GM19372 (cell line): ENCODE measurements around the gene HMMR.
"Not testable (repeated sequence)": the region's sequence is repeated elsewhere in the genome, so short reads cannot be mapped to it uniquely, and the experiment has no call there.

Experiments
- ATAC-seq: cut with Tn5 transposase; IDR thresholded peaks from one replicate; pipeline ENCODE4 v1.9.1; 2021; ENCODE audit warnings: mild to moderate bottlenecking, low read depth, moderate library complexity; ENCODE audit not compliant: unreplicated experiment

The HMMR gene

DNA sequence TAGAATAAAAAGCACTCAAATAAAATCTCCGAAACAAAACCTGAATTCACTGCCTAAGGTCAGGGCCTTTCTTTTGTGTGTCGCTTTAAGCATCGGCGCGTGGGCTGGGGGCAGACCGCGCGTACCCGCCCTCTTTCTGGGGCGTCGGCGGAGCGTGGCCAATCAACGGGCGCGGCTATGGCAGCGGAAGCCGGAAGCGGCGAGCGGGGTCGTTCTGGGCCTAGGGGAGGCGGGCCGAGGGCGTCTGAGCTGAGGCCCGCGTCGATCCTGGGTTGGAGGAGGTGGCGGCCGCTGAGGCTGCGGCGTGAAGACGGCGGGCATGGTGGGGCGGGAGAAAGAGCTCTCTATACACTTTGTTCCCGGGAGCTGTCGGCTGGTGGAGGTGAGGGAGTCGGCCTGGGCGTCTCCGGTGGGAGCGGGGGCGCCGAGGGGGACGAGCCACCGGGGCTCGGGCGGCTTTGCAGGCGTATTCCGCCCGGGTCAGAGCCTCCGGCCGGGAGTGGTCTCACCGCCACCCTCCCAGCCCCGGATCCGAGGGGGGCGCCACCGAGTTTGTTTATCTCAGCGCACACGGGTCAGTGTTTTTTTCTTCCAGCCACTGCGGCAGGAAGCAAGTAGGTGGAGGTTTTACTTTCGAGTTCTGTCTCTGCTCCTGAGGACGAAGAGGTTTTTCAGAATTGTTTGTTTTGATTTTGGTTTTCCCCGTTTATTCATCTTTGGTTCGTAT is 45.1 kb downstream of the HMMR start, which contains the start of gene MAT2B:
TSS of gene MAT2B (plus strand) at position 252 of the 727 bp plus-strand sequence. CDS start at position 320, 68 bp downstream.
- ATAC-seq = peak; percentile 82

DNA sequence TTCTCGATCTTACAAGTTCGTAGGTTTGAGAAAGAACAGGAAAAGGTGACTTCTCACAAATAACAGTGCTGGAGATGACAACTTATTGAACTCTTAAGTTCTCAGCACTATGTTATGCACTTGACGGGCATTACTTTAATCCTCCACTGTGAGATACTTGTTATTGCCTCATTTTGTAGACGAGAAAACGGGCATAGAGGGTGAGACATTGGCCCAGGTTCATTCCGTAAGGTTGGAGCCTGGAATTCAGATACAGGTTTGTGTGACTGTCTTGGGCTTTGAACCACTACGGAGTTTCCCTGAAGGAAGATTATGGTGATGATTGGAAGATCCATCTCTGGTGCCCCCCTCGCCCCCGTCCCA is 45.6 kb downstream of the HMMR start:
- peak; percentile 5 for ATAC-seq

DNA sequence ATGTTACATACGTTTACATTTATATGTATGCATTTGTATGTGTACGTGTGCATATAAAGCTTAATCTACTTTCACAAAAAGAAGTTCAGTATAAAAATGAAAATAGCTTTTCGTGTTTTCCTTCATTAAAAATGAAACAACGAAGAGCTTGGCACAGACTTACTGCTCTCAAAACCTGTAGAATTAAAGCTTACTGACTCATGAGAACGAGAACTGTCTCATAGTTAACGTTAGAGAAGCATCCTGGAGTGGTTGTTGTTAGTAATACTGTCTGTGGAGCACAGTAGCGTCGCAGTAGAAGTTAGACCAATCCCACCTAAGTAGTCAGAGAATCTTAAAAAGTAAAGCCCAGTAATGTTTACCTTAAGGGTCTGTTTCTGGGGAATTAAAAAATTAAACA is 46.3 kb downstream of the HMMR start:
- no peak for ATAC-seq

DNA sequence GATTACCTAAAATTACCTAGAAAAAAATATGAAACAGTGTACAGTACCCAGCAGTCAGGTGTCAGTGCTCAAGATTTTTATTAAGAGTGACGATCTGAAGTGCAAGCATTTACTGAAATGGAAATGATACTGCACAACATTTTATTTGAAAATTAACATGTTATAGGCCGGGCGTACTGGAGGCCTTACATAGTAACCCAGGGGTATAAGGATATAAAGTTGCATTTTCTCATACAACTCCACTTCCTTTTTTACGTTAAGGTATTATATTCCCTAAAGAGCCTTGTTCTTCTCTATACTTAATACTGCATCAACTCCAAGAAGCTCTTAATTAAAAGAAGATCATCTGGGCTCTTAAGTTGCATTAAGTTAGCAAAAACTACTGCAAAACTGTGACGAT is 48.3 kb downstream of the HMMR start:
- no peak for ATAC-seq

DNA sequence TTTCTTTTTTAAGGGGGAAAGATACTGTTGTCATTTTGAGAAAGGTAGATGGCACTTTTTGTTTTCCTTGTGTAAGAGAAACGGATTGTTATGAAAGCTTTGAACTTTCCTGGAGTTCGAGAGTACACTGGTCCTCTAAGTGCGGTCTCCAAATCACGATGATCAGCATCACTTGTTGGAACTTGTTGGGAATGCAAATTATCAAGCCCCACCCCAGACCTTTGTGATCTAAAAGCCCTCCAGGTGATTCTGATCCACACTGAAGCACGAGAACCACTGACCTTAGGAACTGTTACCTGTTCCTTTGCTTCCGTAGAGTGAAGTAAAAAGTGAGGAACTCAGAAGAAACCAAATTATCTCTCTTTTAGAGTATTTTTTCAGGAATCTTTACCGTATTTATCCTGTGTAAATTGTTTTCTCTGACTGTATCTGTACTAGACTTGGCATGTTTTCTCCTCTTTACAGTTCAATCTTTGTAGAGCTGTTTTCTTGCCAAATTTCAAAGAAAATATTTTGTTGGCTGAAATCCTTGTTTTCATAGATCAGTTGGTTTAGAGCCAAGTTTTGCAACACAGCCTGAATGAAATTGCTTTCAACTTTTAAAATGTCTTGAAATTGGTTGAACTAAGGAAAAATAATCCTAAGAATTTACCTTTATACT is 49.0 kb downstream of the HMMR start:
- ATAC-seq = no peak

DNA sequence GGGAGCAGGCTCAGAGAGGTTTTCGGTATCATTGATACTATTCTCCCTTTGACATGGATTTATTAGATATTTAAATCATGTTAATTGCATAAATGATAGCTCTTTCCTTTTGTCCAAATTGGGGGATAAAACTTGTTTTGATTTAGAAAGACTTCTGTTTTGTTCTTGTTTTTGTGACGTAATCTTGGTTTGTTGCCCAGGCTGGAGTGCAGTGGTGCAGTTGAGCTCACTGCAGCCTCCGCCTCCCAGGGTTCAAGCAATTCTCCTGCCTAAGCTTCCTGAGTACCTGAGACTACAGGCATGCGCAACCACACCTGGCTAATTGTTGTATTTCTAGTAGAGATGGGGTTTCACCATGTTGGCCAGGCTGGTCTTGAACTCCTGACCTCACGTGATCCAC is 52.1 kb downstream of the HMMR start:
- no peak for ATAC-seq

DNA sequence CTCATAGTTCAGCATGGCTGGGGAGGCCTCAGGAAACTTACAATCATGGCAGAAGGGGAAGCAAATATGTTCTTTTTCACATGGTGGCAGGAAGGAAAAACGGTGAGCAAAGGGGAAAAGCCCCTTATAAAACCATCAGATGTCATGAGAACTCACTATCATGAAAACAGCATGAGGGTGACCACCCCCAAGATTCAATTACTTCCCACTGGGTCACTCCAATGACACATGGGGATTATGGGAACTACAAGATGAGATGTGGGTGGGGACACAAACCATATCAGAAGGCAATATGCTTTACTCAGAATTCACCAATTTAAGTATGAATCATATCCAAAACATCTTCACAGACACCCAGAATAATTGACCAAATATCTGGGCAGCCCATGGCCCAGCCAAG is 64.7 kb downstream of the HMMR start:
- ATAC-seq = no peak

DNA sequence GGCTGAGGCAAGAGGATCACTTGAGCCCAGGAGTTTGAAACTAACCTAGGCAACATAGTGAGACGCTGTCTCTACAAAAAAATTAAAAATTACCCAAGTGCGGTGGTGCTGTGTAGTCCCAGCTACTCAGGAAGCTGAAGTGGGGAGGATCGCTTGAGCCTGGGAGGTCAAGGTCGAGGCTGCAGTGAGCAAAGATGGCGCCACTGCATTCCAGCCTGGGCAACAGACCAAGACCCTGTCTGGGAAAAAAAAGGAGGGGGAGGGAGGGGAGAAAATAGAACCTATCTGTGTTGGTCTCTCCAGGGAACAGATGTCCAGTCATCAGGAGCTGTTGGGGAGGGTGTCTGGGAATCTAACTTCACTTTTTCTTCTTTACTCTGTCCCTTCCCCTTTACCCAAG is 69.3 kb downstream of the HMMR start:
- ATAC-seq = no peak

DNA sequence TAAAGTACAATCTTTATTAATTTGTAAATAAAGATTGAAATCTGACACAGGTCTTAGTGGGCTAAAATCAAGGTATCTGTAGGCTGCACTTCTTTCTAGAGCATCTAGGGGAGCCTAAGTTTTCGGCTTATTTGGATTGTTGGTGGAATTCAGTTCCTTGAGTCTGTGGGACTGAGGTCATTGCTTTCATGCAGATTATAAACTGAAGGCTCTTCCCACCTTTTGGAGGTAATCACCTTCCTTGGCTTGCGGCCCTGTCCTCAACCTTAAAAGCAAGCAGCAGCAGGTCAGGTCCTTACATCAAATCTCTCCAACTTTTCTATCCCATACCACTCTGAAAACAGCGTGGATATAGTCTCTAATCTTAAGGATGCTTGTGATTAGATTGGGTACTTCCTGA is 70.8 kb downstream of the HMMR start:
- ATAC-seq = no peak

DNA sequence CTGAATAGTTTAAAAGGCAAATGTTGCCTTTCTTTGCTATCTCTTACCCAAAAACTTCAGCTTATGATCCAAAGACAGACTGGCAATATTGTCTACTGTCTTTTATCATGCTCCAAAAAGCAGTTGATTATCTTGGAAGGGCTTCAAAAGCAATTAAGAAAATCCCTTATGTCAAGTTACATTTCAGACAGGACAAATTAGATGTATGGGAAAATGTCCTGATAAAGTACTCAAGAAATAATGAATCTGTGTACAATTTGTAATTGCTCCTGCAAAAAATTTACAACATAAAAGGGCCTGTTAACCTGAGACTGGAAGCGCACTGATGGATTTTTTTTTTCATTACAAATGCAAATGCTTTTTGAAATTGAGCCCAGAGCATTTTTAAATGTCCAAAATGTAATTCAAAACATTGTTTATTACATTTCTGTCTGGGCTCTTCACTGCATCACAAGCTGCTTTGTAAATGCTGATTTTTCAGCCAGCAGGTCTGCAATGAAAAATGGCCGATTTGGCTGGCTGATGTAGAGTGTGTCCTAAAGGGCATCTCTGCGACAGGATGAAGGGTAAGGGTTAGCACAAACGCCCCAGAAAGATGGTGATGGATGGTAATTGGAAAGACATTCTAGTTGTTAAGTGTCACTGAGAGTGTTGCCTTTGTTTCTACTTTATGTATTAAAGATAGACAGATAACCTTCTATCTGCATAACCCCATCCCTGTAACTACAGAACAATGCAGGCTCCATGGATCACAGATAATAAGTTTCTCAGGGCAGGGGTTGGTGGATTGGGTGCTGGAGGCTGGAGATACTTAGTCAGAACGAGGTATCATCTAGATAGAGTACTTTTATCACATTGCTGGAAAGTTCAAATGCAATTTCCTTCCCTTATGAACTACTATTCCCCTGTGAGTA is 72.0 kb downstream of the HMMR start:
- ATAC-seq = no peak

DNA sequence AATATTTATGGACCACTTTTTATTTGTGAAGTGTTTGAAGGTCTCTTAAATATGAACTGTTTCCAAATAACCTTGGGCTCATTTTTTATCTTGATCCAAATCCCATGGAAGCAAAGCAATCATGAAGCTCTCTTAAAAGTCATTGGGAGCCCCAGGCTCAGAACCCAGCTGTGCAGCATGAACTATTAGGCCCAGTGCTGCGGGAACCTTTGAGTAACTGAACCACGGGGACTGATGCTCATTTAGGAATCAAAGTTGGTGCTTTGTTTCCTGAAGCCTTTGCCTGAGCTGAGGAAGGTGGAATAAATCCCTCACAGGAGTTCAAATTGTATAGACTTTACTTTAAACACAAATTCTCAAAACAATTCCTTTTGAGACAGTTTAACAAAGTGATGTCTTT is 72.8 kb downstream of the HMMR start:
- no peak for ATAC-seq

DNA sequence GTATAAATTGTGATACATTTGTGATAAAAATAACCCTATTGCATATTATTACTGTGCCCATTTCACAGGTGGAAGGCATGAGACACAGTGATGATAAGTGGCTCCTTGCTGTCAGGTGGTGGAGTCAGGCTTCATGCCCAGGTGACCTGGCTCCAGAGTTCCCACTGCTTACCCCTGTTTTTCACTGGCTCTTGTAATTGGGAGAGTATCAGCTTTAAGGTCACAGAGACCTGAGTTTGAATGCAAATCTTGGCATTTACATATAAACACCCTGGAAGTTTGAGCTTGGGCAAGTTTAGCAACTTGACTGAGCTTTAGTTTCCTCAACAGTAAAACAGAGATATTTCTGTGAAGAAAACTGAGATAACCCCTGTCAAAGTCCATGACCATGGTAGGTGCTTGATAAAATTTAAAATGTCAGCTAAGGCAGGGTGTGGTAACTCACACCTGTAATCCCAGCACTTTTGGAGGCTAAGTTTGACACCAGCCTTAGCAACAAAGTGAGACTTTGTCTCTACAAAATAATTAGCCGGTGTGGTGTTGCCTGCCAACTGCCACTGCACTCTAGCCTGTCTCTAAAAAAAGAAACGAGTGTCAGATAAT is 74.2 kb downstream of the HMMR start:
- no peak for ATAC-seq

DNA sequence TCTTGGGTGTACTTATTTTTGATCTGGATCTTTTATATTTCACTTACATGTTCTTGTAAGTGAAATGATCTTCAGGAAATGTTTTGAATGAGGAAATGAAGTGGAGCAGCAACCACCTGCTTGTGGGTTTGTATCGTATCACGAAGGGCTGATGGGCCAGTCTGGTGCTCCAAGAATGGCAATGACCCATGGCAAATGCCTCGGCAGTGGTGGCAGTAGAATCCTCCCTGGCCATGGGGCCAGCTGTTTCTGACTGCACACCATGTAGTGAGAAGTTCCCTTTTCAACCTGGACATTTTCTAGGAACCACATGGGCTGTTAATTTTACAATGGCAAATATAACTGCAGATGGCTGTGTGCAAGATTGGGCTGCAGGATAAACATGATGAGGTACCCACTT is 74.9 kb downstream of the HMMR start:
- no peak for ATAC-seq

DNA sequence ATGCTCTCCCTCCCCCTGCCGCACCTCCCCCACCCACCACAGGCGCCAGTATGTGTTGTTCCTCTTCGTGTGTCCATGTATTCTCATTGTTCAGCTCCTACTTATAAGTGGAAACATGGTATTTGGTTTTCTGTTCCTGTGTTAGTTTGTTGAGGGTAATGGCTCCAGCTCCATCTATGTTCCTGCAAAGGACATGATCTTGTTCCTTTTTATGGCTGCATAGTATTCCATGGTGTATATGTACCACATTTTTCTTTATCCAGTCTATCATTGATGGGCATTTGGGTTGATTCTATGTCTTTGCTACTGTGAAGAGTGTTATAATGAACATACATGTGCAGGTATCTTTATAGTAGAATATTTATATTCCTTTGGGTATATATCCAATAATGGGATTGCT is 76.0 kb downstream of the HMMR start:
- not testable (repeated sequence) for ATAC-seq

DNA sequence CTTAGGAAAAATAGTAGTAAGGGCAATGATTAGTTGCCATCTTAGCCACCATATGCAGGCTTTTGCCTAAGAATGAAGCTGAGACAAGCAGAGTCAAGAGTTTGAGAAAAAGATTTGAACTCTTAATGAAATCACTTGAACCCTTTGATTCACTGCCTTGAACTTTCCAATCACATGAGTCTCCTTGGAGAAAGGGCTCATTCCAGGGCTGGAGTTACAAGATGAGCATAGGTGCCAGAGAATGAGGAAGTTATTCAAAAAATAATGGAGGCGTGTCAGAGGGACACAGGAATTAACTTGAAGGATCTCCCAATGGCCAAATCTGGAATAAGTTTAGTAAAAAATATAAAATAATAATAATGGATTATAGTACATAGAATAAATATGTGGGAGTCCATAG is 80.3 kb downstream of the HMMR start:
- no peak for ATAC-seq
